DND-41 (cell line): ENCODE measurements around the gene ZBED4.

Experiments used
- ATAC-seq: fragments of 200-7000 bp; cut with Tn5 transposase; 3 replicates; pipeline ENCODE4 v1.9.1; 2021; ENCODE audit warnings: low read depth; ENCODE audit not compliant: insufficient read depth
- DNase-seq: peaks from one replicate; pipeline ENCODE4 v3.0.0-alpha.2; 2020
- H2AFZ ChIP-seq: 2 replicates; pipeline ENCODE4 v1.6.0; 2012; ENCODE audit warnings: low read depth, low read length
- H3K27ac ChIP-seq: 2 replicates; pipeline ENCODE4 v1.5.1; 2012; ENCODE audit warnings: low read length, inconsistent platforms
- H3K27me3 ChIP-seq: fragments of 200-600 bp; sonication (generic); 2 replicates; pipeline ENCODE4 v1.6.0; 2012; ENCODE audit warnings: low read length, mild to moderate bottlenecking, inconsistent platforms; ENCODE audit not compliant: insufficient read depth, poor library complexity
- H3K36me3 ChIP-seq: 2 replicates; pipeline ENCODE4 v1.5.1; 2012; ENCODE audit warnings: low read length, inconsistent platforms; ENCODE audit not compliant: insufficient read depth
- H3K4me1 ChIP-seq: 2 replicates; pipeline ENCODE4 v1.5.1; 2012; ENCODE audit warnings: mild to moderate bottlenecking, low read length; ENCODE audit not compliant: insufficient read depth
- H3K4me2 ChIP-seq: 2 replicates; pipeline ENCODE4 v1.6.0; 2012; ENCODE audit warnings: mild to moderate bottlenecking, moderate library complexity, low read length, inconsistent platforms; ENCODE audit not compliant: insufficient read depth
- H3K4me3 ChIP-seq, 2 experiments: fragments of 200-600 bp in 1 of 2; shearing (Covaris generic) in 1 of 2; 2 replicates each; pipeline ENCODE4 v1.5.1; 2012 to 2016; ENCODE audit warnings: inconsistent platforms in 2 of 2, low read length in 2 of 2, mild to moderate bottlenecking in 2 of 2, low read depth in 1 of 2, moderate library complexity in 1 of 2
- H3K79me2 ChIP-seq: 2 replicates; pipeline ENCODE4 v1.6.0; 2012; ENCODE audit warnings: low read length, inconsistent platforms; ENCODE audit not compliant: insufficient read depth
- H3K9ac ChIP-seq: 2 replicates; pipeline ENCODE4 v1.6.0; 2012; ENCODE audit warnings: low read depth, mild to moderate bottlenecking, inconsistent platforms, low read length, moderate library complexity
- H3K9me3 ChIP-seq: 2 replicates; pipeline ENCODE4 v1.5.1; 2012; ENCODE audit warnings: low read length, moderate library complexity, mild to moderate bottlenecking, inconsistent platforms; ENCODE audit not compliant: insufficient read depth, severe bottlenecking
- H4K20me1 ChIP-seq: 2 replicates; pipeline ENCODE4 v1.6.0; 2012; ENCODE audit warnings: low read length; ENCODE audit not compliant: insufficient read depth
- EZH2 ChIP-seq: IDR thresholded peaks from 3 replicates; pipeline ENCODE4 v1.6.1; 2012; ENCODE audit warnings: borderline replicate concordance, low read depth, mild to moderate bottlenecking, moderate library complexity, low read length, inconsistent platforms; ENCODE audit not compliant: severe bottlenecking
- TF ChIP-seq, protein P1 (sequence below): IDR thresholded peaks from 2 replicates; pipeline ENCODE4 v1.5.1; 2012; ENCODE audit warnings: borderline replicate concordance, low read length, moderate library complexity, mild to moderate bottlenecking; ENCODE audit not compliant: poor library complexity, severe bottlenecking; ENCODE audit errors: extremely low read depth

Gene ZBED4

DNA sequence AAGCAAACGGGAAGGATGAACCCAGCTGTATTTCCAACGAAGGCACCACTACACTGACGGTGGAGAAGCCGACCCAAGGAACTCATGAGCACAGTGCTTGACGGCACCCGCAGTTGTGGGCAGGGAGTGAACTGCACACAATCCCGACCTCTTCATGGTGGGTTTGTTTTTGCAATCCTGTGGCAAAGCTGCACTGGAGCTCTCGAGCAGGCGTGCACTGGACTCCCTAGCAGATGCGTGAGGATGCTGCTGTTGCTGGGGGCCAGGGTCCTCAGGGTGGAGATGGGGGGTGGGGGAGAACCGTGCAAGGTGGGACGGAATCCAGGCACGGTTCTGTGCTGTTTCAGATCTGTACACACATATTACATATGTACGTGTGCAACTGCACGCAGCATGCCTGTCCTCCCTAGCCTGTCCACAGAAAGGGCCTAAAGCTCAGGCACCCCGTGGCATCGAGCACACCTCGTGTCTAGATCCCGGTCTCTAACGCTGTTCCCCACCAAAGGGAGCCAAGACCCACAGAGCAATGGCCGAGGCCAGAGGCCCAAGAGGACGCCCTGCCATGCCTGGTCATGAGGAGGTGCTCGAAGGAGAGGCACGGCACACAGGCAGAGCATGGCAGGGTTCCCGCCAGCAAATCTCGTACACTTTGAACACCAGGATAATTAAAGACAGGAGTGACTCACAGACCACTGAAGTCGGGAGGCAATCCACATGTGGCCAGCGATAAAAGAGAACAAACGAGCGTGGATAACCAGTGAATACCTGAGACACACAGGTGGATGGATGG is 47.0 kb downstream of the ZBED4 start:
- Histone ChIP-seq H4K20me1 (peaks cover 39% of the 10 kb centered on the region), H3K4me2 (no peak overlapping the region), H3K79me2 (peaks cover 3% of the 10 kb centered on the region; the same call in 1 of the 2 replicates), H3K27ac (no peak overlapping the region), H3K9ac (no peak overlapping the region), H3K4me3 (no peak overlapping the region), H3K4me1 (no peaks in the 10 kb centered on the region), H3K36me3 (peaks cover 62% of the 10 kb centered on the region), H2AFZ (no peak overlapping the region), H3K27me3 (no peaks in the 10 kb centered on the region), H3K9me3 (no peaks in the 10 kb centered on the region)
- TF ChIP-seq EZH2 = no peak
- TF ChIP-seq, protein P1, sequence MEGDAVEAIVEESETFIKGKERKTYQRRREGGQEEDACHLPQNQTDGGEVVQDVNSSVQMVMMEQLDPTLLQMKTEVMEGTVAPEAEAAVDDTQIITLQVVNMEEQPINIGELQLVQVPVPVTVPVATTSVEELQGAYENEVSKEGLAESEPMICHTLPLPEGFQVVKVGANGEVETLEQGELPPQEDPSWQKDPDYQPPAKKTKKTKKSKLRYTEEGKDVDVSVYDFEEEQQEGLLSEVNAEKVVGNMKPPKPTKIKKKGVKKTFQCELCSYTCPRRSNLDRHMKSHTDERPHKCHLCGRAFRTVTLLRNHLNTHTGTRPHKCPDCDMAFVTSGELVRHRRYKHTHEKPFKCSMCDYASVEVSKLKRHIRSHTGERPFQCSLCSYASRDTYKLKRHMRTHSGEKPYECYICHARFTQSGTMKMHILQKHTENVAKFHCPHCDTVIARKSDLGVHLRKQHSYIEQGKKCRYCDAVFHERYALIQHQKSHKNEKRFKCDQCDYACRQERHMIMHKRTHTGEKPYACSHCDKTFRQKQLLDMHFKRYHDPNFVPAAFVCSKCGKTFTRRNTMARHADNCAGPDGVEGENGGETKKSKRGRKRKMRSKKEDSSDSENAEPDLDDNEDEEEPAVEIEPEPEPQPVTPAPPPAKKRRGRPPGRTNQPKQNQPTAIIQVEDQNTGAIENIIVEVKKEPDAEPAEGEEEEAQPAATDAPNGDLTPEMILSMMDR = no peak
- peak; percentile 44; the same call in 1 of the 3 replicates for ATAC-seq
- no peak for DNase-seq

DNA sequence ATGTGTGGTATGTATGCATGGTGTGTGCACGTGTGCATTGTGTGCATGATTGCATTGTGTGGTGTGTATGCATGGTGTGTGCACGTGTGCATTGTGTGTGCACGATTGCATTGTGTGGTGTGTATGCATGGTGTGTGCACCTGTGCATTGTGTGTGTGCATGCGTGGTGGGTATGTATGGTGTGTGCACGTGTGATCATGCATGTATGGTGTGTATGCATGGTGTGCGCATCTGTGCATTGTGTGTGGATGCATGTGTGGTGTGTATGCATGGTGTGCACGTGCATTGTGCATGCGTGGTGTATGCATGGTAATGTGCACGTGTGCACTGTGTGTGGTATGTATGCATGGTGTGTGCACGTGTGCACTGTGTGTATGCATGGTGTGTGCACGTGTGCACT is 47.8 kb downstream of the ZBED4 start:
- H3K4me3 ChIP-seq = no peak overlapping the region
- TF ChIP-seq, protein P1 = no peak
- no peak for TF ChIP-seq EZH2
- DNase-seq = no peak
- H3K9me3 ChIP-seq = no peaks in the 10 kb centered on the region
- H3K27ac ChIP-seq = no peak overlapping the region
- ATAC-seq = no peak
- peaks cover 41% of the 10 kb centered on the region for H4K20me1 ChIP-seq
- H3K4me1 ChIP-seq = no peaks in the 10 kb centered on the region
- peaks cover 69% of the 10 kb centered on the region for H3K36me3 ChIP-seq
- H3K4me2 ChIP-seq = no peak overlapping the region
- H3K27me3 ChIP-seq = no peaks in the 10 kb centered on the region
- no peak overlapping the region for H2AFZ ChIP-seq
- H3K79me2 ChIP-seq = peaks cover 3% of the 10 kb centered on the region; the same call in 1 of the 2 replicates
- H3K9ac ChIP-seq = no peak overlapping the region

DNA sequence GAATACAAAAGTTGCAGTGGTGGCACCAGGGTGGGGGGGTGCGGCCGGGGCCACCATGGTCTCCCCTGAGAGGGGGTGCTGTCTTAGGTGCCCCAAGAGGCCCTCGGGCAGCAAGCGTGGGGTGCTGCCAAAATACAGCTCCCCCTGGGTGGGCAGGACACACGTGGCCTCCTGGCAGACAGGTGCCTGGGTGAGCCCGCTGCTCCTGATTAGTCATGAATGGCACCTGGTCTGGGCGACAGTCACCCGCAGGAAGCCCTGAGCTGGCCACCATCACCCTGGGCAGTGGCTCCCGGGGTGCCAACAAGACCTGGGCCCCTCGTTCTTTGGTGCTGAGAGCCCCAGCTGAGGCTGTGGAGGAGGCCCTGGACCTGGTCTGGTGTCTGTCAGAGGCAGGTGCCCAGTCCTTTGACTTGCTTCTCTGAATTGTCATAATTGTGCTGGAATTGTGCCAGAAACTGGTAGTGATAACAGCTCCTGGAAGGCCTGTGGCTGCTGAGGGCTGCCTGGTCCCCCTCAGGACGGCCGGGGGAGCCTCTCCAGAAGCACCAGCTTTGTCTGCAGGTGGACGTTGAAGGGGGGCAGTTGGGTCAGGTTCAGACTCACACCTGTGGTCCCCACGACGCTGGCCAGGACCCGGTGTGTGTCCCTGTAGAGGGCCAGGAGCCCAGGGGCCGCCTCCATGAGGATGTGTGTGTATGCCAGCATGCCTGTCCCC is 49.8 kb downstream of the ZBED4 start:
- H3K27ac ChIP-seq = no peak overlapping the region
- H4K20me1 ChIP-seq = peaks cover 53% of the 10 kb centered on the region
- H3K4me1 ChIP-seq = no peaks in the 10 kb centered on the region
- H3K79me2 ChIP-seq = peaks cover 3% of the 10 kb centered on the region; the same call in 1 of the 2 replicates
- H3K27me3 ChIP-seq = no peaks in the 10 kb centered on the region
- ATAC-seq (no peak), DNase-seq (no peak)
- H3K9ac ChIP-seq = no peak overlapping the region
- peaks cover 77% of the 10 kb centered on the region for H3K36me3 ChIP-seq
- no peak overlapping the region for H3K4me3 ChIP-seq
- H3K4me2 ChIP-seq = no peak overlapping the region
- H3K9me3 ChIP-seq = no peaks in the 10 kb centered on the region
- H2AFZ ChIP-seq = no peak overlapping the region
- TF ChIP-seq, protein P1 = no peak
- TF ChIP-seq EZH2 = no peak
